Neural progenitor cell (in vitro differentiated cells): Measurements from ENCODE around the gene ZBTB20.

Experiments used
- CTCF ChIP-seq: fragments of 200-600 bp; sonication (generic); IDR thresholded peaks from 2 replicates; pipeline ENCODE4 v1.5.1; 2017; ENCODE audit warnings: antibody characterized with exemption, mild to moderate bottlenecking
- EZH2 ChIP-seq: fragments of 200-600 bp; sonication (generic); IDR thresholded peaks from 2 replicates; pipeline ENCODE4 v1.6.1; 2017; ENCODE audit warnings: antibody characterized with exemption, mild to moderate bottlenecking, moderate library complexity
- EZH2phosphoT487 ChIP-seq: fragments of 200-600 bp; sonication (generic); IDR thresholded peaks from 2 replicates; pipeline ENCODE4 v1.6.1; 2017; ENCODE audit warnings: antibody characterized with exemption

GRCh38 chr3:114651555-114651954 lies 495.5 kb downstream of the ZBTB20 start:
- TF ChIP-seq CTCF (no peak), EZH2phosphoT487 (no peak), EZH2 (no peak)
